ENCODE results near the gene LIPE. TPM values are rescaled to one million over a fixed set of nuclear protein-coding genes. Genes with fewer than 3 reads are reported as not detected.

Gene LIPE
- total RNA-seq, 1 donor from 2014 or later: 10.8 TPM

GRCh38 chr19:42368360-42368759, 58.8 kb downstream of the LIPE start:
- no peak for DNase-seq (ENCODE audit: low spot score in 2 of 2, unreplicated experiment in 2 of 2)
- Mint-ChIP-seq H3K9me3 (no peaks in the 10 kb centered on the region), H3K4me3 (no peak overlapping the region), H3K27me3 (ENCODE audit: low read depth) (no peaks in the 10 kb centered on the region), H3K4me1 (no peaks in the 10 kb centered on the region), H3K27ac (no peak overlapping the region), H3K36me3 (peaks cover 29% of the 10 kb centered on the region)
- TF ChIP-seq CTCF (IDR thresholded peaks at IDR 0.05; ENCODE audit: unreplicated experiment): no peak

- no peak for DNase-seq (ENCODE audit: low spot score in 2 of 2, unreplicated experiment in 2 of 2)
- no peak overlapping the region for H3K27ac Mint-ChIP-seq
- no peak for TF ChIP-seq CTCF (IDR thresholded peaks at IDR 0.05; ENCODE audit: unreplicated experiment)
- H3K4me3 Mint-ChIP-seq: no peak overlapping the region
- no peaks in the 10 kb centered on the region for H3K4me1 Mint-ChIP-seq
- peaks cover 34% of the 10 kb centered on the region for H3K36me3 Mint-ChIP-seq
- H3K9me3 Mint-ChIP-seq: no peaks in the 10 kb centered on the region
- H3K27me3 Mint-ChIP-seq (ENCODE audit: low read depth): no peaks in the 10 kb centered on the region
These were observed 59.3 kb downstream of the LIPE start for GRCh38 chr19:42367929-42368328.

GRCh38 chr19:42366673-42367072, 60.5 kb downstream of the LIPE start:
- Mint-ChIP-seq H3K4me3 (no peak overlapping the region), H3K36me3 (peaks cover 37% of the 10 kb centered on the region), H3K27me3 (ENCODE audit: low read depth) (no peaks in the 10 kb centered on the region), H3K4me1 (no peaks in the 10 kb centered on the region), H3K9me3 (no peaks in the 10 kb centered on the region), H3K27ac (no peak overlapping the region)
- DNase-seq (ENCODE audit: low spot score in 2 of 2, unreplicated experiment in 2 of 2): no peak
- TF ChIP-seq CTCF (IDR thresholded peaks at IDR 0.05; ENCODE audit: unreplicated experiment): no peak

GRCh38 chr19:42363614-42364346, 63.4 kb downstream of the LIPE start:
- H3K4me1 Mint-ChIP-seq: no peaks in the 10 kb centered on the region
- DNase-seq (ENCODE audit: low spot score in 2 of 2, unreplicated experiment in 2 of 2): no peak
- no peak overlapping the region for H3K27ac Mint-ChIP-seq
- no peak overlapping the region for H3K4me3 Mint-ChIP-seq
- H3K27me3 Mint-ChIP-seq (ENCODE audit: low read depth): no peaks in the 10 kb centered on the region
- no peaks in the 10 kb centered on the region for H3K9me3 Mint-ChIP-seq
- H3K36me3 Mint-ChIP-seq: peaks cover 40% of the 10 kb centered on the region
- TF ChIP-seq CTCF (IDR thresholded peaks at IDR 0.05; ENCODE audit: unreplicated experiment): no peak

- H3K4me1 Mint-ChIP-seq: peaks cover 2% of the 10 kb centered on the region
- H3K27ac Mint-ChIP-seq: no peak overlapping the region
- no peak for DNase-seq (ENCODE audit: low spot score in 2 of 2, unreplicated experiment in 2 of 2)
- peaks cover 40% of the 10 kb centered on the region for H3K36me3 Mint-ChIP-seq
- H3K4me3 Mint-ChIP-seq: no peak overlapping the region
- no peak for TF ChIP-seq CTCF (IDR thresholded peaks at IDR 0.05; ENCODE audit: unreplicated experiment)
- no peaks in the 10 kb centered on the region for H3K9me3 Mint-ChIP-seq
- H3K27me3 Mint-ChIP-seq (ENCODE audit: low read depth): no peaks in the 10 kb centered on the region
These were observed 64.2 kb downstream of the LIPE start for GRCh38 chr19:42362891-42363440.
